CD4-positive, alpha-beta T cell (primary cell): ENCODE results near the gene GALNT2. TPM values are rescaled to one million over a fixed set of nuclear protein-coding genes. Genes with fewer than 3 reads are reported as not detected.

ENCODE experiments used
- ATAC-seq: fragments of 200-7000 bp; cut with Tn5 transposase; one replicate; pipeline ENCODE4 v1.10.0; 2022; ENCODE audit warnings: mild to moderate bottlenecking; ENCODE audit not compliant: poor library complexity
- CTCF ChIA-PET: fragments of 350-600 bp; sonication (Branson Sonifier 250); formaldehyde crosslinking; loops from one replicate; lab custom pipeline; 2021; ENCODE audit warnings: antibody characterized with exemption, inconsistent platforms; lab: Charles Lee
- POLR2A ChIA-PET: fragments of 350-600 bp; sonication (Branson Sonifier 250); formaldehyde crosslinking; loops from one replicate; lab custom pipeline; 2021; ENCODE audit warnings: antibody characterized with exemption, inconsistent platforms; lab: Charles Lee
- DNase-seq, 14 experiments: peaks; one replicate each; pipeline ENCODE4 v3.0.0-alpha.2; 2013 to 2020; ENCODE audit warnings: mixed read lengths in 2 of 14
- H3K27ac ChIP-seq, 2 donors: one replicate each; pipeline versions ENCODE4 v1.5.1 to v1.7.0; 2013; ENCODE audit warnings: low read length in 2 of 2, low read depth in 1 of 2, mild to moderate bottlenecking in 1 of 2
- H3K27me3 ChIP-seq, 2 experiments: 1 replicate in 1 of 2; 2 replicates in 1 of 2; pipeline versions ENCODE4 v1.6.1 to v1.7.0; 2013; ENCODE audit warnings: low read length in 2 of 2, control low read depth in 1 of 2, mild to moderate bottlenecking in 1 of 2, moderate library complexity in 1 of 2; ENCODE audit not compliant: insufficient read depth in 2 of 2, control insufficient read depth in 1 of 2
- H3K36me3 ChIP-seq: one replicate; pipeline ENCODE4 v1.6.1; 2013; ENCODE audit warnings: low read length, control low read depth; ENCODE audit not compliant: insufficient read depth
- H3K4me1 ChIP-seq: one replicate; pipeline ENCODE4 v1.6.1; 2013; ENCODE audit warnings: low read length, control low read depth; ENCODE audit not compliant: insufficient read depth
- H3K4me3 ChIP-seq: one replicate; pipeline ENCODE4 v1.5.1; 2013; ENCODE audit warnings: mild to moderate bottlenecking, low read length, moderate library complexity
- H3K9me3 ChIP-seq, 2 experiments: 1 replicate in 1 of 2; 2 replicates in 1 of 2; pipeline versions ENCODE4 v1.6.1 to v1.7.0; 2013; ENCODE audit warnings: low read length in 2 of 2, mild to moderate bottlenecking in 2 of 2, control low read depth in 1 of 2, moderate library complexity in 1 of 2; ENCODE audit not compliant: control insufficient read depth in 1 of 2, insufficient read depth in 1 of 2
- H3K27ac Mint-ChIP-seq: one replicate; pipeline ENCODE4 v1.8.0; 2020; ENCODE audit warnings: mixed read lengths
- H3K27me3 Mint-ChIP-seq: one replicate; pipeline ENCODE4 v1.8.0; 2021; ENCODE audit warnings: mixed read lengths
- H3K36me3 Mint-ChIP-seq: one replicate; pipeline ENCODE4 v1.8.0; 2021; ENCODE audit warnings: low read depth, mixed read lengths
- H3K4me1 Mint-ChIP-seq: one replicate; pipeline ENCODE4 v1.8.0; 2021; ENCODE audit warnings: low read depth, mixed read lengths
- H3K4me3 Mint-ChIP-seq: one replicate; pipeline ENCODE4 v1.8.0; 2020; ENCODE audit warnings: mild to moderate bottlenecking, mixed read lengths
- H3K9me3 Mint-ChIP-seq: one replicate; pipeline ENCODE4 v1.8.0; 2020; ENCODE audit warnings: mixed read lengths
- intact Hi-C, 2 experiments: fragments of 100-400 bp; cut with DNase I in 1 of 2; cut with micrococcal nuclease in 1 of 2; formaldehyde crosslinking; loops; one replicate each; pipeline versions ENCODE4 v1.15.1 to v1.9.0; 2023 to 2025; cut with DNase I, micrococcal nuclease
- total RNA-seq, 174 experiments: library from RNA in 2 of 174; stranded (reverse) in 2 of 174; gene quantifications; one replicate each; pipeline ENCODE4 v1.2.3 and lab custom pipeline; 2021 to 2026
- TF ChIP-seq, protein P1 (sequence below): fragments of 200-600 bp; IDR thresholded peaks from one replicate; pipeline ENCODE4 v1.8.0; 2022; ENCODE audit warnings: antibody characterized with exemption, mild to moderate bottlenecking

The GALNT2 gene
- total RNA-seq, 2 experiments from 2014 or later = 11.0 to 11.4 TPM

DNA sequence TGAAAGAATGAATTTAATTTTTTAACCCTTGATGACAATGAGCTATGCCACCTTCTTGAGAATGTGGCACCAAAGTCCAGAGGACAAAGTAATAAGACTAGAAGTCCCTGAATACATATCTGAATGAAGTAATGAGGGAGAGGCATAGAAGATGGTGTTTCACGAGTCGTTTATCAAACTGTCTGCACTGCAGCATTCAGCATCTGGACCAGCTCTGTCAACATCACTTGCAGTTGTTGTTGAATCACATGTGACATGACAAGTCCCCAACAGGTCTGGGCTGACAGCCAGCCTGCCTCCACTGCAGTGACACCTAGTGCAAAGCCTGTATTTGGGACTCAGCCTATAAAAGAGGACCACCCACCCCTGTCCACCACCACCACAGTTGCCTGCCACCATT is 17.3 kb upstream of the GALNT2 start:
- H3K36me3 ChIP-seq = no peaks in the 10 kb centered on the region
- H3K4me1 ChIP-seq = peaks cover 3% of the 10 kb centered on the region
- Mint-ChIP-seq H3K27me3 (peaks cover 8% of the 10 kb centered on the region), H3K9me3 (no peaks in the 10 kb centered on the region), H3K27ac (no peak overlapping the region), H3K4me1 (peaks cover 7% of the 10 kb centered on the region), H3K36me3 (no peaks in the 10 kb centered on the region), H3K4me3 (no peak overlapping the region)
- intact Hi-C loops = no loop called here
- no peaks in the 10 kb centered on the region for H3K9me3 ChIP-seq
- CTCF ChIA-PET = no interaction called here
- DNase-seq (peak in 1 of 14 experiments; percentile 1), ATAC-seq (no peak)
- POLR2A ChIA-PET = no interaction called here
- H3K27me3 ChIP-seq = no peaks in the 10 kb centered on the region
- no peak overlapping the region for H3K27ac ChIP-seq
- TF ChIP-seq, protein P1, sequence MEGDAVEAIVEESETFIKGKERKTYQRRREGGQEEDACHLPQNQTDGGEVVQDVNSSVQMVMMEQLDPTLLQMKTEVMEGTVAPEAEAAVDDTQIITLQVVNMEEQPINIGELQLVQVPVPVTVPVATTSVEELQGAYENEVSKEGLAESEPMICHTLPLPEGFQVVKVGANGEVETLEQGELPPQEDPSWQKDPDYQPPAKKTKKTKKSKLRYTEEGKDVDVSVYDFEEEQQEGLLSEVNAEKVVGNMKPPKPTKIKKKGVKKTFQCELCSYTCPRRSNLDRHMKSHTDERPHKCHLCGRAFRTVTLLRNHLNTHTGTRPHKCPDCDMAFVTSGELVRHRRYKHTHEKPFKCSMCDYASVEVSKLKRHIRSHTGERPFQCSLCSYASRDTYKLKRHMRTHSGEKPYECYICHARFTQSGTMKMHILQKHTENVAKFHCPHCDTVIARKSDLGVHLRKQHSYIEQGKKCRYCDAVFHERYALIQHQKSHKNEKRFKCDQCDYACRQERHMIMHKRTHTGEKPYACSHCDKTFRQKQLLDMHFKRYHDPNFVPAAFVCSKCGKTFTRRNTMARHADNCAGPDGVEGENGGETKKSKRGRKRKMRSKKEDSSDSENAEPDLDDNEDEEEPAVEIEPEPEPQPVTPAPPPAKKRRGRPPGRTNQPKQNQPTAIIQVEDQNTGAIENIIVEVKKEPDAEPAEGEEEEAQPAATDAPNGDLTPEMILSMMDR = no peak
- H3K4me3 ChIP-seq = no peak overlapping the region

DNA sequence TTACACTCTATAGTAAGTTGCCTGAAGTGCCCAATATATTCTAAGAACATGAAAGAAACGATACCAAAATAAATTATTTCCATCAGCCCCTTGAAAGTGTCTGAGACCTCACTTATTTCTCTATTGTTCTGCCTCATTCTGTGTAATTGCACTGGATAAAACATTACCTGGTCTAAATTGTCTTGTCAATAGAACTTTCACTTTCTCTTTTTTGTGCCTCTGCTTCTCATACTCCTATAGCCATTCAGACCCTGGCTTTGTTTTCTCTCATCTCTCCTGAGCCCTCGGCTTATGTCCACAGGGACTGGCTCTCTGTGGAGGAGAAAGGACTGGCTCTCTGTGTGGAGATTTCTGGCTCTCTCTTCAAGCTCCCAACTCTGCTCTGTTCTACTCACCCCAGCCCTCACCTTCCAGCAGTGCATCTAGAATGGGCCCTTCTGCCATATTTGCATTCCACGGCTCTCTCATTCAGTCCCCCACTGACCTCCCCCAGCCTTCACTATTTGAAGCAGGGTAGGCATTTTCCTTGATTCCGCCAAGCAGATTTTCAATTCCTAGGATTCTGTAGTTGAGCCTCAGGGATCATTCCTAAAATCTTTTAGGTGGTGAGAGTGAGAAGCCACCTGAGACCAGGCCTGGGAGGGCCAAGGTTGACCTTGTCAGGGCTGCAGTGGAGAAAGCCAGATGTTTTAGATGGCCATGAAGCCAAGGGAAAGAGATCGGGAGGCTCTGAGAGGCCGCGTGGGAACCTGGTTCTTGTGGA is 15.9 kb upstream of the GALNT2 start:
- no peaks in the 10 kb centered on the region for H3K9me3 Mint-ChIP-seq
- H3K9me3 ChIP-seq = no peaks in the 10 kb centered on the region
- no peak overlapping the region for H3K4me3 ChIP-seq
- no peaks in the 10 kb centered on the region for H3K36me3 ChIP-seq
- TF ChIP-seq, protein P1 = no peak
- H3K27me3 Mint-ChIP-seq = peaks cover 5% of the 10 kb centered on the region
- H3K27me3 ChIP-seq = no peaks in the 10 kb centered on the region
- ChIA-PET CTCF (no interaction called here), POLR2A (no interaction called here)
- H3K27ac Mint-ChIP-seq = no peak overlapping the region
- peaks cover 3% of the 10 kb centered on the region for H3K4me1 ChIP-seq
- ATAC-seq (no peak), DNase-seq (peak in 1 of 14 experiments; percentile 0)
- no peaks in the 10 kb centered on the region for H3K36me3 Mint-ChIP-seq
- no peak overlapping the region for H3K27ac ChIP-seq
- H3K4me1 Mint-ChIP-seq = peaks cover 7% of the 10 kb centered on the region
- intact Hi-C loops = no loop called here
- no peak overlapping the region for H3K4me3 Mint-ChIP-seq

DNA sequence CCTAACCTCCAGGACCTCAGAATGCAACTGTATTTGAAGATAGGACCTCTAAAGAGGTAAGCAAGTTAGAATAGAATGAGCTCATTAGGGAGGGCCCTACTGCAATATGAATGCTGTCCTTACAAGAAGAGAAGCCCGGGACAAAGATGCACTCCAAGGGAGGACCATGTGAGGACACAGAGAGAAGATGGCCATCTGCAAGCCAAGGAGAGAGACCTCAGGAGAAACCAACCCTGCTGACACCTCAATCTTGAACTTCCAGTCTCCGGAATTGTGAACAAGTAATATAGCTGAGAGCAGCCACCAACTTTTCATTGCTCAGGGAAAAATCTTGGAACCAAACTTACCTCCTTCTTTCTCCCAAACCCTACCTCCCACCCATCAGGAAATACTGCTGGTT is 15.0 kb upstream of the GALNT2 start:
- H3K27ac Mint-ChIP-seq = no peak overlapping the region

More for the DNA sequence above, 15.0 kb upstream of the GALNT2 start:
- Histone ChIP-seq H3K9me3 (no peaks in the 10 kb centered on the region), H3K27me3 (no peaks in the 10 kb centered on the region), H3K4me3 (no peak overlapping the region), H3K27ac (no peak overlapping the region), H3K4me1 (peaks cover 3% of the 10 kb centered on the region), H3K36me3 (no peaks in the 10 kb centered on the region)
- ATAC-seq (no peak), DNase-seq (no peak)
- peaks cover 7% of the 10 kb centered on the region for H3K4me1 Mint-ChIP-seq
- no peaks in the 10 kb centered on the region for H3K27me3 Mint-ChIP-seq
- no peak overlapping the region for H3K4me3 Mint-ChIP-seq
- intact Hi-C loops = no loop called here
- POLR2A ChIA-PET = no interaction called here
- CTCF ChIA-PET = no interaction called here
- TF ChIP-seq, protein P1 = no peak
- H3K9me3 Mint-ChIP-seq = no peaks in the 10 kb centered on the region
- no peaks in the 10 kb centered on the region for H3K36me3 Mint-ChIP-seq
